DOHH2 (cell line): Measurements from ENCODE around the gene GRID1.

Experiments
- H3F3A ChIP-seq: fragments of 200-600 bp; sonication (generic), shearing (Covaris generic); 2 replicates; pipeline ENCODE4 v1.6.0; 2016; ENCODE audit warnings: antibody characterized with exemption, mild to moderate bottlenecking; ENCODE audit not compliant: control insufficient read depth, insufficient read depth
- H3K27ac ChIP-seq: fragments of 200-600 bp; sonication (generic); 2 replicates; pipeline ENCODE4 v1.5.1; 2014; ENCODE audit warnings: low read depth, mild to moderate bottlenecking, low read length, moderate library complexity
- H3K27me3 ChIP-seq: fragments of 200-600 bp; sonication (generic); 2 replicates; pipeline ENCODE4 v1.6.1; 2014; ENCODE audit warnings: mild to moderate bottlenecking, low read length, mixed read lengths; ENCODE audit not compliant: control insufficient read depth
- H3K36me3 ChIP-seq: fragments of 200-600 bp; sonication (generic); 2 replicates; pipeline ENCODE4 v1.6.1; 2014; ENCODE audit warnings: mild to moderate bottlenecking, low read length, moderate library complexity, mixed read lengths; ENCODE audit not compliant: control insufficient read depth
- H3K4me1 ChIP-seq: fragments of 200-600 bp; sonication (generic); 2 replicates; pipeline ENCODE4 v1.6.1; 2014; ENCODE audit warnings: mild to moderate bottlenecking, low read length, mixed read lengths; ENCODE audit not compliant: control insufficient read depth
- H3K4me2 ChIP-seq: fragments of 200-600 bp; sonication (generic); 2 replicates; pipeline ENCODE4 v1.6.0; 2014; ENCODE audit warnings: mild to moderate bottlenecking, low read length, moderate library complexity
- H3K4me3 ChIP-seq: fragments of 200-600 bp; sonication (generic); 2 replicates; pipeline ENCODE4 v1.5.1; 2014; ENCODE audit warnings: mild to moderate bottlenecking, low read length, mixed read lengths
- H3K79me2 ChIP-seq: fragments of 200-600 bp; sonication (generic); 2 replicates; pipeline ENCODE4 v1.6.1; 2014; ENCODE audit warnings: mild to moderate bottlenecking, low read length, mixed read lengths; ENCODE audit not compliant: control insufficient read depth
- H3K9me2 ChIP-seq: fragments of 200-600 bp; sonication (generic); replicated peaks from 2 replicates; pipeline ENCODE4 v1.6.1; 2014; ENCODE audit warnings: mild to moderate bottlenecking, low read length, mixed read lengths; ENCODE audit not compliant: control insufficient read depth
- H3K9me3 ChIP-seq: fragments of 200-600 bp; sonication (generic); 2 replicates; pipeline ENCODE4 v1.6.1; 2014; ENCODE audit warnings: antibody characterized with exemption, low read length, mixed read lengths; ENCODE audit not compliant: control insufficient read depth, insufficient read depth
- H4K20me1 ChIP-seq: fragments of 200-600 bp; sonication (generic); 2 replicates; pipeline ENCODE4 v1.6.0; 2014; ENCODE audit warnings: low read depth, mild to moderate bottlenecking, antibody characterized with exemption, low read length, moderate library complexity; ENCODE audit not compliant: control insufficient read depth, insufficient read depth
- CTCF ChIP-seq: fragments of 200-600 bp; sonication (generic); IDR thresholded peaks from one replicate; pipeline ENCODE4 v1.5.1; 2014; ENCODE audit warnings: antibody characterized with exemption, mild to moderate bottlenecking, low read depth, low read length; ENCODE audit not compliant: poor library complexity, severe bottlenecking
- EZH2phosphoT487 ChIP-seq: fragments of 200-600 bp; sonication (generic); IDR thresholded peaks from 2 replicates; pipeline ENCODE4 v1.6.1; 2017; ENCODE audit warnings: borderline replicate concordance, mild to moderate bottlenecking, antibody characterized with exemption, low read length, moderate library complexity, mixed read lengths

The GRID1 gene

GRCh38 chr10:86349940-86350630, 16.5 kb downstream of the GRID1 start:
- no peaks in the 10 kb centered on the region for H4K20me1 ChIP-seq
- no peak overlapping the region for H3K4me3 ChIP-seq
- no peaks in the 10 kb centered on the region for H3K9me2 ChIP-seq
- no peaks in the 10 kb centered on the region; the same call in 1 of the 2 replicates for H3K4me1 ChIP-seq
- no peaks in the 10 kb centered on the region for H3K27me3 ChIP-seq
- TF ChIP-seq CTCF (no peak), EZH2phosphoT487 (no peak)
- H3K9me3 ChIP-seq: no peaks in the 10 kb centered on the region
- H3F3A ChIP-seq: no peaks in the 10 kb centered on the region
- H3K4me2 ChIP-seq: no peak overlapping the region
- H3K79me2 ChIP-seq: no peaks in the 10 kb centered on the region
- no peaks in the 10 kb centered on the region for H3K36me3 ChIP-seq
- no peak overlapping the region for H3K27ac ChIP-seq

- Histone ChIP-seq H3K9me3 (no peaks in the 10 kb centered on the region), H3K4me1 (no peaks in the 10 kb centered on the region), H3K27me3 (no peaks in the 10 kb centered on the region), H3K79me2 (no peaks in the 10 kb centered on the region), H3K9me2 (no peaks in the 10 kb centered on the region), H4K20me1 (no peaks in the 10 kb centered on the region), H3K4me2 (no peak overlapping the region), H3F3A (no peaks in the 10 kb centered on the region), H3K27ac (no peak overlapping the region), H3K4me3 (no peak overlapping the region), H3K36me3 (no peaks in the 10 kb centered on the region)
- TF ChIP-seq EZH2phosphoT487: no peak
- TF ChIP-seq CTCF: peak; percentile 90
Measured at GRCh38 chr10:86349474-86349873, 17.1 kb downstream of the GRID1 start.

GRCh38 chr10:86348321-86349210, 18.0 kb downstream of the GRID1 start:
- Histone ChIP-seq H3K4me2 (no peak overlapping the region), H3K27me3 (no peaks in the 10 kb centered on the region), H3K79me2 (no peaks in the 10 kb centered on the region), H3K4me3 (no peak overlapping the region), H3F3A (no peaks in the 10 kb centered on the region), H3K9me3 (no peaks in the 10 kb centered on the region), H3K27ac (no peak overlapping the region), H3K9me2 (no peaks in the 10 kb centered on the region), H3K4me1 (no peaks in the 10 kb centered on the region), H4K20me1 (no peaks in the 10 kb centered on the region), H3K36me3 (no peaks in the 10 kb centered on the region)
- TF ChIP-seq CTCF (no peak), EZH2phosphoT487 (no peak)
